ENCODE data around the gene CUL3. TPM values are rescaled to one million over a fixed set of nuclear protein-coding genes. Genes with fewer than 3 reads are reported as not detected.

The CUL3 gene
- total RNA-seq, 4 donors from 2014 or later, result 68.5 to 75.1 (median 70.8) TPM

- WGBS, 2 donors (ENCODE audit: low coverage in 1 of 2), result 89 to 96% methylated on average over 4 of the region's 4 CpGs
- peaks cover 14 to 82% (median 18%) of the 10 kb centered on the region in 3 donors for H3K4me1 ChIP-seq
- H3K27ac ChIP-seq, result no peak overlapping the region
- H3K36me3 ChIP-seq, result peaks cover 0 to 4% of the 10 kb centered on the region in 2 donors
- no peak overlapping the region for H3K4me3 ChIP-seq
- no peak for ATAC-seq
- no peaks in the 10 kb centered on the region for H3K9me3 ChIP-seq
- TF ChIP-seq POLR2AphosphoS5 (IDR thresholded peaks at IDR 0.05) (no peak), EP300 (IDR thresholded peaks at IDR 0.05) (no peak), POLR2A (IDR thresholded peaks at IDR 0.05) (no peak)
- TF ChIP-seq, protein P1, sequence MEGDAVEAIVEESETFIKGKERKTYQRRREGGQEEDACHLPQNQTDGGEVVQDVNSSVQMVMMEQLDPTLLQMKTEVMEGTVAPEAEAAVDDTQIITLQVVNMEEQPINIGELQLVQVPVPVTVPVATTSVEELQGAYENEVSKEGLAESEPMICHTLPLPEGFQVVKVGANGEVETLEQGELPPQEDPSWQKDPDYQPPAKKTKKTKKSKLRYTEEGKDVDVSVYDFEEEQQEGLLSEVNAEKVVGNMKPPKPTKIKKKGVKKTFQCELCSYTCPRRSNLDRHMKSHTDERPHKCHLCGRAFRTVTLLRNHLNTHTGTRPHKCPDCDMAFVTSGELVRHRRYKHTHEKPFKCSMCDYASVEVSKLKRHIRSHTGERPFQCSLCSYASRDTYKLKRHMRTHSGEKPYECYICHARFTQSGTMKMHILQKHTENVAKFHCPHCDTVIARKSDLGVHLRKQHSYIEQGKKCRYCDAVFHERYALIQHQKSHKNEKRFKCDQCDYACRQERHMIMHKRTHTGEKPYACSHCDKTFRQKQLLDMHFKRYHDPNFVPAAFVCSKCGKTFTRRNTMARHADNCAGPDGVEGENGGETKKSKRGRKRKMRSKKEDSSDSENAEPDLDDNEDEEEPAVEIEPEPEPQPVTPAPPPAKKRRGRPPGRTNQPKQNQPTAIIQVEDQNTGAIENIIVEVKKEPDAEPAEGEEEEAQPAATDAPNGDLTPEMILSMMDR (IDR thresholded peaks at IDR 0.05), result no peak
- no peaks in the 10 kb centered on the region for H3K27me3 ChIP-seq
Measured at GRCh38 chr2:224565452-224566035, 19.6 kb downstream of the CUL3 start.

DNA sequence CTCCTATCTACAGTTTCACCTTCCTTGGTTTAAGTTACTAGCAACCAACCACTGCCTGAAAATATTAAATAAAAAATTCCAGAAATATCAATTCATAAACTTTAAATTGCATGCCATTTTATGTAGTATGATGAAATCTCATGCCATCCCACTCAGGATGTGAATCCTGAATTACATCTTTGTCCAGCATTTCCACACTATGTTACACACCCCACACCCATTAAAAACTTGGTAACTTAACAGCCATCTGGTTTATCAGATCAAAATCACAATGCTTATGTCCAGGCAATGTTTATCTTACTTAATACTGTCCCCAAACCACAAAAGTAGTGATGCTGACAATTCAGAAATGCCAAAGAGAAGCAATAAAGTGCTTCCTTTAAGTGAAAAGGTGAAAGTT, 21.6 kb downstream of the CUL3 start:
- Histone ChIP-seq H3K36me3 (peaks cover 0 to 4% of the 10 kb centered on the region in 2 donors), H3K9me3 (no peaks in the 10 kb centered on the region), H3K27ac (no peak overlapping the region), H3K4me3 (no peak overlapping the region), H3K27me3 (no peaks in the 10 kb centered on the region), H3K4me1 (peaks cover 3 to 66% (median 8%) of the 10 kb centered on the region in 3 donors)
- ATAC-seq, result no peak
- TF ChIP-seq POLR2AphosphoS5 (IDR thresholded peaks at IDR 0.05) (no peak), EP300 (IDR thresholded peaks at IDR 0.05) (no peak), POLR2A (IDR thresholded peaks at IDR 0.05) (no peak)
- TF ChIP-seq, protein P1 (IDR thresholded peaks at IDR 0.05), result no peak

GRCh38 chr2:224562831-224563230, 22.3 kb downstream of the CUL3 start:
- WGBS, 2 donors (ENCODE audit: low coverage in 1 of 2), result 30 to 51% methylated on average over 3 to 4 of the region's 4 CpGs
- H3K4me1 ChIP-seq, result peaks cover 3 to 66% (median 5%) of the 10 kb centered on the region in 3 donors
- no peak for ATAC-seq
- H3K27ac ChIP-seq, result no peak overlapping the region
- TF ChIP-seq POLR2AphosphoS5 (IDR thresholded peaks at IDR 0.05), result no peak
- TF ChIP-seq, protein P1 (IDR thresholded peaks at IDR 0.05), result no peak
- no peak for TF ChIP-seq EP300 (IDR thresholded peaks at IDR 0.05)
- no peak for TF ChIP-seq POLR2A (IDR thresholded peaks at IDR 0.05)
- H3K4me3 ChIP-seq, result no peak overlapping the region
- H3K9me3 ChIP-seq, result no peaks in the 10 kb centered on the region
- no peaks in the 10 kb centered on the region for H3K27me3 ChIP-seq
- peaks cover 0 to 4% of the 10 kb centered on the region in 2 donors for H3K36me3 ChIP-seq

- Histone ChIP-seq H3K4me1 (peaks cover 3 to 67% (median 4%) of the 10 kb centered on the region in 3 donors), H3K27me3 (no peaks in the 10 kb centered on the region), H3K27ac (no peak overlapping the region), H3K9me3 (no peaks in the 10 kb centered on the region), H3K36me3 (peaks cover 0 to under 1% of the 10 kb centered on the region in 2 donors), H3K4me3 (no peak overlapping the region)
- ATAC-seq, result no peak
- 68 to 75% methylated on average over 7 of the region's 7 CpGs for WGBS, 2 donors (ENCODE audit: low coverage in 1 of 2)
- TF ChIP-seq POLR2A (IDR thresholded peaks at IDR 0.05), result no peak
- TF ChIP-seq EP300 (IDR thresholded peaks at IDR 0.05), result no peak
- TF ChIP-seq POLR2AphosphoS5 (IDR thresholded peaks at IDR 0.05), result no peak
- TF ChIP-seq, protein P1 (IDR thresholded peaks at IDR 0.05), result no peak
Measured at GRCh38 chr2:224561234-224562005, 23.7 kb downstream of the CUL3 start.

GRCh38 chr2:224560549-224560948, 24.6 kb downstream of the CUL3 start:
- Histone ChIP-seq H3K36me3 (no peaks in the 10 kb centered on the region), H3K27ac (no peak overlapping the region), H3K4me3 (no peak overlapping the region), H3K9me3 (no peaks in the 10 kb centered on the region), H3K4me1 (peaks cover 3 to 65% (median 4%) of the 10 kb centered on the region in 3 donors), H3K27me3 (no peaks in the 10 kb centered on the region)
- 92 to 94% methylated on average over 2 of the region's 2 CpGs for WGBS, 2 donors (ENCODE audit: low coverage in 1 of 2)
- ATAC-seq, result no peak
- TF ChIP-seq POLR2A (IDR thresholded peaks at IDR 0.05), result no peak

All from gastroesophageal sphincter (tissue), 4 donors.